Fibroblast of lung (primary cell): ENCODE results near the gene GOT1. TPM values are rescaled to one million over a fixed set of nuclear protein-coding genes. Genes with fewer than 3 reads are reported as not detected.

Experiments used
- DNase-seq, 2 donors: peaks; one replicate each; pipeline versions ENCODE4 v3.0.0 to v3.0.0-alpha.2; 2010; ENCODE audit warnings: low read depth in 2 of 2
- H2AFZ ChIP-seq: 2 replicates; pipeline ENCODE4 v1.5.1; 2012; ENCODE audit warnings: low read length, control low read depth, inconsistent platforms
- H3K27ac ChIP-seq: 2 replicates; pipeline ENCODE4 v1.5.1; 2011; ENCODE audit warnings: low read length, control low read depth; ENCODE audit not compliant: insufficient read depth
- H3K27me3 ChIP-seq: 2 replicates; pipeline ENCODE4 v1.5.1; 2011; ENCODE audit warnings: mild to moderate bottlenecking, low read length; ENCODE audit not compliant: control insufficient read depth, insufficient read depth
- H3K36me3 ChIP-seq: 2 replicates; pipeline ENCODE4 v1.5.1; 2011; ENCODE audit warnings: low read length; ENCODE audit not compliant: control insufficient read depth, insufficient read depth
- H3K4me1 ChIP-seq: 2 replicates; pipeline ENCODE4 v1.5.1; 2011; ENCODE audit warnings: low read length; ENCODE audit not compliant: control insufficient read depth, insufficient read depth; ENCODE audit errors: extremely low read depth
- H3K4me2 ChIP-seq: 2 replicates; pipeline ENCODE4 v1.5.1; 2011; ENCODE audit warnings: low read length, control low read depth; ENCODE audit not compliant: insufficient read depth; ENCODE audit errors: extremely low read depth
- H3K4me3 ChIP-seq, 4 experiments: fragments of 200-600 bp in 1 of 4; sonication (generic) in 1 of 4; replicated peaks in 1 of 4; 2 replicates each; pipeline ENCODE4 v1.5.1; 2011 to 2016; ENCODE audit warnings: low read length in 4 of 4, low read depth in 3 of 4, mild to moderate bottlenecking in 3 of 4, control low read depth in 2 of 4, inconsistent platforms in 1 of 4, mixed read lengths in 1 of 4; ENCODE audit not compliant: insufficient read depth in 1 of 4; ENCODE audit errors: control extremely low read depth in 1 of 4
- H3K79me2 ChIP-seq: 2 replicates; pipeline ENCODE4 v1.5.1; 2012; ENCODE audit warnings: mild to moderate bottlenecking, low read length, inconsistent platforms; ENCODE audit not compliant: control insufficient read depth, insufficient read depth
- H3K9ac ChIP-seq: 2 replicates; pipeline ENCODE4 v1.5.1; 2011; ENCODE audit warnings: mild to moderate bottlenecking, low read length, control low read depth; ENCODE audit not compliant: insufficient read depth
- H3K9me3 ChIP-seq: 2 replicates; pipeline ENCODE4 v1.5.1; 2012; ENCODE audit warnings: low read depth, low read length; ENCODE audit not compliant: control insufficient read depth, insufficient read depth
- H4K20me1 ChIP-seq: 2 replicates; pipeline ENCODE4 v1.5.1; 2011; ENCODE audit warnings: low read length; ENCODE audit not compliant: control insufficient read depth, insufficient read depth; ENCODE audit errors: extremely low read depth
- CTCF ChIP-seq, 2 donors: IDR thresholded peaks in 1 of 2; conservative IDR thresholded peaks in 1 of 2; 1 replicate in 1 of 2; 2 replicates in 1 of 2; pipeline ENCODE4 v1.5.1; 2011 to 2012; ENCODE audit warnings: low read length in 2 of 2, control low read depth in 1 of 2, inconsistent platforms in 1 of 2, low read depth in 1 of 2, mild to moderate bottlenecking in 1 of 2
- EZH2 ChIP-seq: IDR thresholded peaks from 2 replicates; pipeline ENCODE4 v1.5.1; 2012; ENCODE audit warnings: low read length, control low read depth, mild to moderate bottlenecking; ENCODE audit errors: missing control alignments
- polyA plus RNA-seq, 2 donors: library from polyadenylated mRNA; depleted of rRNA in 1 of 2; stranded (reverse) in 1 of 2; unstranded in 1 of 2; fragments of >200 nt; gene quantifications; 2 replicates each; pipeline ENCODE4 v1.2.1, GENCODE V29; 2011 to 2012; ENCODE audit warnings: missing spikeins in 1 of 2
- total RNA-seq: library from RNA; depleted of rRNA; stranded (reverse); fragments of >200 nt; gene quantifications from 2 replicates; pipeline ENCODE4 v1.2.1, GENCODE V29; 2014

Gene GOT1
- total and polyA plus RNA-seq, 2 donors (not counting 1 experiment from before 2014, with no cell fraction given), result 20.8 to 52.2 TPM

- H3K79me2 ChIP-seq, result no peaks in the 10 kb centered on the region
- no peak overlapping the region for H3K4me3 ChIP-seq
- peaks cover 29% of the 10 kb centered on the region for H3K27me3 ChIP-seq
- TF ChIP-seq EZH2 (peak; percentile 69), CTCF (conservative IDR thresholded peaks at IDR 0.05 in 1 of 2, IDR thresholded peaks at IDR 0.05 in 1 of 2; ENCODE audit: low read depth in 1 of 2, low read length in 2 of 2) (no peak)
- no peaks in the 10 kb centered on the region for H3K36me3 ChIP-seq
- no peaks in the 10 kb centered on the region for H3K9me3 ChIP-seq
- H3K27ac ChIP-seq, result no peak overlapping the region
- H3K4me2 ChIP-seq, result no peak overlapping the region
- no peaks in the 10 kb centered on the region for H3K4me1 ChIP-seq
- no peaks in the 10 kb centered on the region for H4K20me1 ChIP-seq
- H2AFZ ChIP-seq, result no peak overlapping the region
- no peak overlapping the region for H3K9ac ChIP-seq
- no peak for DNase-seq
These were observed 20.4 kb upstream of the GOT1 start for GRCh38 chr10:99450624-99451498.

GRCh38 chr10:99450156-99450555, 19.7 kb upstream of the GOT1 start:
- no peak for DNase-seq
- Histone ChIP-seq H3K4me3 (no peak overlapping the region), H3K4me2 (peak overlapping the region; percentile 44), H3K27me3 (peaks cover 29% of the 10 kb centered on the region), H2AFZ (no peak overlapping the region), H3K9me3 (no peaks in the 10 kb centered on the region), H3K9ac (no peak overlapping the region), H4K20me1 (no peaks in the 10 kb centered on the region), H3K79me2 (no peaks in the 10 kb centered on the region), H3K36me3 (no peaks in the 10 kb centered on the region), H3K4me1 (no peaks in the 10 kb centered on the region), H3K27ac (no peak overlapping the region)
- TF ChIP-seq EZH2 (no peak), CTCF (conservative IDR thresholded peaks at IDR 0.05 in 1 of 2, IDR thresholded peaks at IDR 0.05 in 1 of 2; ENCODE audit: low read depth in 1 of 2, low read length in 2 of 2) (no peak)

GRCh38 chr10:99449023-99449422, 18.6 kb upstream of the GOT1 start:
- Histone ChIP-seq H3K27ac (no peak overlapping the region), H3K36me3 (no peaks in the 10 kb centered on the region), H3K9ac (no peak overlapping the region), H3K4me1 (no peaks in the 10 kb centered on the region), H3K4me2 (no peak overlapping the region), H2AFZ (no peak overlapping the region), H3K9me3 (no peaks in the 10 kb centered on the region), H3K4me3 (no peak overlapping the region), H3K27me3 (peaks cover 29% of the 10 kb centered on the region), H3K79me2 (no peaks in the 10 kb centered on the region), H4K20me1 (no peaks in the 10 kb centered on the region)
- TF ChIP-seq EZH2, result no peak
- no peak for TF ChIP-seq CTCF (conservative IDR thresholded peaks at IDR 0.05 in 1 of 2, IDR thresholded peaks at IDR 0.05 in 1 of 2; ENCODE audit: low read depth in 1 of 2, low read length in 2 of 2)
- DNase-seq, result no peak
